Hematopoietic multipotent progenitor cell treated with erythropoietin and hydrocortisone succinate and interleukin-3 and kit ligand, for 6 days (in vitro differentiated cells): Measurements from ENCODE around the gene PKP3.
A peak's percentile ranks its signal among the peaks of the same experiment; 100 is the strongest.
"Not testable (repeated sequence)": the region's sequence is repeated elsewhere in the genome, so short reads cannot be mapped to it uniquely, and the experiment has no call there.

Experiments used
- DNase-seq: peaks from one replicate; pipeline ENCODE4 v3.0.0-alpha.2; 2015

The PKP3 gene

GRCh38 chr11:396948-397548 lies 3.0 kb downstream of the PKP3 start:
- peak; percentile 73 for DNase-seq

GRCh38 chr11:398826-399225 lies 4.8 kb downstream of the PKP3 start:
- DNase-seq: peak; percentile 47

- no peak for DNase-seq
These were observed 5.8 kb downstream of the PKP3 start for GRCh38 chr11:399731-400211.

- no peak for DNase-seq
These were observed 6.3 kb downstream of the PKP3 start for GRCh38 chr11:400241-400689.

- not testable (repeated sequence) for DNase-seq
These were observed 7.2 kb downstream of the PKP3 start for GRCh38 chr11:401196-401595.

- DNase-seq: no peak
These were observed 9.2 kb downstream of the PKP3 start for GRCh38 chr11:403021-403760.

- no peak for DNase-seq
These were observed 9.9 kb downstream of the PKP3 start for GRCh38 chr11:403761-404431.

GRCh38 chr11:404551-405264 lies 10.7 kb downstream of the PKP3 start:
- no peak for DNase-seq

GRCh38 chr11:405323-405953 lies 11.4 kb downstream of the PKP3 start:
- no peak for DNase-seq

GRCh38 chr11:405954-406795 lies 12.2 kb downstream of the PKP3 start:
- DNase-seq: no peak

- DNase-seq: peak; percentile 92
These were observed 13.0 kb downstream of the PKP3 start for GRCh38 chr11:406796-407650.

GRCh38 chr11:407651-408123 lies 13.7 kb downstream of the PKP3 start:
- no peak for DNase-seq

- no peak for DNase-seq
These were observed 14.4 kb downstream of the PKP3 start for GRCh38 chr11:408154-409007.

- no peak for DNase-seq
These were observed 15.1 kb downstream of the PKP3 start for GRCh38 chr11:409008-409599.

- no peak for DNase-seq
These were observed 15.8 kb downstream of the PKP3 start for GRCh38 chr11:409600-410483.

GRCh38 chr11:410711-411110 lies 16.7 kb downstream of the PKP3 start:
- DNase-seq: not testable (repeated sequence)

GRCh38 chr11:411520-411919 lies 17.5 kb downstream of the PKP3 start:
- not testable (repeated sequence) for DNase-seq

- DNase-seq: no peak
These were observed 18.7 kb downstream of the PKP3 start for GRCh38 chr11:412641-413119.
